Fibroblast of mammary gland (primary cell): ENCODE data around the gene CLMN.

Experiments used
- DNase-seq: peaks from one replicate; pipeline ENCODE4 v3.0.0-alpha.2; 2010; ENCODE audit warnings: low read depth
- H3K4me3 ChIP-seq: 2 replicates; pipeline ENCODE4 v1.5.1; 2011; ENCODE audit warnings: low read depth, mild to moderate bottlenecking, low read length, moderate library complexity; ENCODE audit not compliant: control insufficient read depth
- CTCF ChIP-seq: conservative IDR thresholded peaks from 2 replicates; pipeline ENCODE4 v1.5.1; 2011; ENCODE audit warnings: low read depth, low read length, inconsistent platforms; ENCODE audit not compliant: control insufficient read depth, insufficient read depth

Gene CLMN

DNA sequence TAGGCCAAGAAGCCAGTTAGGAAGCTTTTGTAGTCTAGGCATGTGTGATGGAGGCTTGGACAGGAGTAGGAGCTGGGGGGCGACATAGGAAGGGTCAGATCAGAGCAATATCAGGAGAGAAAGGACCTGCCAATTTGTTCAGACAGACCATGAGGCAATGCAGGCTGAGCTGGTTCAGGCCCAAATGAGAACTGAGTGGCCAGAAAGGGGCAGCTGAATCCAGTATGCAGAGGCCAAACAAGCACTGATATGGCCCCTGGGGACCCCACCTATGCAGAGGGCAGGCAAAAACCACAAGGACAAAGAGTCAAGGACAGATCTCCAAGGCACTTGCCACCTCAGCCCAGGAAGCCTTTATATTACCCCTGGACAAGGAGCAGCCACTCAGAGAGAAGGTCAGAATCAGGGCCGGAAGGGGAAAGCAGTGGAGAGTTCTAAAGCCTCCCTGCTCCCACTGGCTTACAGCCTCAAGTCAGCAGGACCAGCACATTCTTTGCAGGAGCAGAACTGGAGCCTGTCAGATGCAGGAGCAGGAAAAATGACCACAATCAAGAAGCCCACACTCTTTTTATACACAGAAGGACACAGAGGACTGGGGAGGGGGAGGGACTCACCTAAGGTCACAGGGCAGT lies 37.2 kb downstream of the CLMN start:
- TF ChIP-seq CTCF = no peak
- no peak overlapping the region for H3K4me3 ChIP-seq
- no peak for DNase-seq

DNA sequence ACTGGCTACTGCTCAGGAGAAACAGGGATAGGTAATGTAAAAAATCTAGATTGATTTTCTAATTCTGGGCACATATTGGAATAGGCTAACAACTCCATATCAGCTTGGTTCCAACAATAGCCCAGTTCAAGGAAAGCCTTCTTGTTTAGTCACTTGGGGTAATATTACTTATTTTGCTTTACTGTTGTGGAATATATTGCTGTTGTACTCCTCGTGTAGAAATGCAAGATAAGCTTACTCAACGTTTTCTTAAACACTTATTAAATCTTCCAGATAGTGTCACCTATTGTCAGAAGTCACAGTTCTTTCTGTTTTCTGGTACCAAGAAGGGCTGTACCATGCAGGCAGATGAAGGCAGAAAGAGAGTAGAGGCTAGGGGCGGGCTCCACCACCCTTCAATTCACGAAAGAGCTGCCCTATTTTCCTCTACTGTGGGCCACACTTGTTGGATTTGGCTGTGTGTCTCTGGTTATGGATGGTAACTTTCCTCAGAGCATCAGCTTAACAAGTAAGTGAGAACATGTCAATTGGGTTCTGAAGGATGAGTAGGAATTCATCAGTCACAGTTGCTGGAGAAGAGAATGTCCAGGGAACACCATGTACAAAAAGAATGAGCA lies 38.0 kb downstream of the CLMN start:
- no peak overlapping the region for H3K4me3 ChIP-seq
- no peak for TF ChIP-seq CTCF
- no peak for DNase-seq

- TF ChIP-seq CTCF = no peak
Measured at GRCh38 chr14:95275494-95275893, 44.2 kb downstream of the CLMN start.

GRCh38 chr14:95274874-95275273 lies 44.8 kb downstream of the CLMN start:
- DNase-seq = no peak
- H3K4me3 ChIP-seq = no peak overlapping the region
- TF ChIP-seq CTCF = no peak

More at GRCh38 chr14:95275494-95275893, 44.2 kb downstream of the CLMN start:
- DNase-seq = no peak
- no peak overlapping the region for H3K4me3 ChIP-seq

DNA sequence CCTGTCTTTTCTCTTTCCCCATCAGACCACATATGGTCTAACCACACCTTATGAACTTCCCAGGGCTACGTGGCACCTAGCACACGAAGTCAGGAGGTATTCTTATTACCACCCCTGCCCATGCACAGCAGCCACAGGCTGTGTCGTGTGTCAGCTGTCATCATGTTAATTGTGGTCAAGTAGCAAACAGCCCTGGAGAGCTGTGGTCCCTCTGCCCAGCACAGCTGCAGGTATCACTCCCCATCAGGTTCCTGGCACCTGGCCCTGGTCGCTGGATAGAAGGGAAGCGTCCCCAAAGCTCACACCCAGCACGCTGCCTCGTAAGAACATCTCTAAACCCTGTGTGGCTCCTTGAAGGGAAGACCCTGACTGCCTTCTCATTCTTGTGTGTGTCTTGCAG lies 45.4 kb downstream of the CLMN start:
- H3K4me3 ChIP-seq = no peak overlapping the region
- DNase-seq = no peak

More for the DNA sequence above, 45.4 kb downstream of the CLMN start:
- TF ChIP-seq CTCF = no peak
